Measurements from ENCODE around the gene MVB12B.

The MVB12B gene

GRCh38 chr9:126373241-126373640 is 46.6 kb downstream of the MVB12B start:
- H3K4me3 ChIP-seq (ENCODE audit: control insufficient read depth, low read depth, low read length), result no peak overlapping the region
- TF ChIP-seq, protein P1, sequence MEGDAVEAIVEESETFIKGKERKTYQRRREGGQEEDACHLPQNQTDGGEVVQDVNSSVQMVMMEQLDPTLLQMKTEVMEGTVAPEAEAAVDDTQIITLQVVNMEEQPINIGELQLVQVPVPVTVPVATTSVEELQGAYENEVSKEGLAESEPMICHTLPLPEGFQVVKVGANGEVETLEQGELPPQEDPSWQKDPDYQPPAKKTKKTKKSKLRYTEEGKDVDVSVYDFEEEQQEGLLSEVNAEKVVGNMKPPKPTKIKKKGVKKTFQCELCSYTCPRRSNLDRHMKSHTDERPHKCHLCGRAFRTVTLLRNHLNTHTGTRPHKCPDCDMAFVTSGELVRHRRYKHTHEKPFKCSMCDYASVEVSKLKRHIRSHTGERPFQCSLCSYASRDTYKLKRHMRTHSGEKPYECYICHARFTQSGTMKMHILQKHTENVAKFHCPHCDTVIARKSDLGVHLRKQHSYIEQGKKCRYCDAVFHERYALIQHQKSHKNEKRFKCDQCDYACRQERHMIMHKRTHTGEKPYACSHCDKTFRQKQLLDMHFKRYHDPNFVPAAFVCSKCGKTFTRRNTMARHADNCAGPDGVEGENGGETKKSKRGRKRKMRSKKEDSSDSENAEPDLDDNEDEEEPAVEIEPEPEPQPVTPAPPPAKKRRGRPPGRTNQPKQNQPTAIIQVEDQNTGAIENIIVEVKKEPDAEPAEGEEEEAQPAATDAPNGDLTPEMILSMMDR (IDR thresholded peaks at IDR 0.05; ENCODE audit: control insufficient read depth, insufficient read depth, low read depth, low read length, missing control alignments), result no peak
- no peak for DNase-seq (ENCODE audit: low read depth)

DNA sequence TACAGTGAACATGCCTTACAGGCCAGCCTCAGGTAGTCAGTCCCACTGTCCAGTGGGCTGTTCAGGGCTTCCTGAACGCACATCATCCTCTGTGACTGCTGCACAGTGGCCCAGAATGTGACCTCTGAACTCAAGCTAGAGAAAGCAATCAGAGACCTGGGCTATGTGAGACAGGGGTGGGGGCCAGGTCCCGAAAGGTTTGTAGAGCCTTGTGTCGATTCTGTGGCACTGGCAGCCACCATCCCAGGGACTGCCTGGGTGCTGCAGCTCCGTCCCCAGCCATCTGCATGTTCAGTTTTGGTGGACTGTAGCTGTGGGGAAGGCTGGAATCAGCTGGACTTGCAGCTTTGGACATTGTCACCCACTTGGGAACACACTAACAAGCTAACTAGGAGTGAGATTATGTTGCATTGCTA is 47.7 kb downstream of the MVB12B start:
- TF ChIP-seq, protein P1 (IDR thresholded peaks at IDR 0.05; ENCODE audit: control insufficient read depth, insufficient read depth, low read depth, low read length, missing control alignments), result no peak
- DNase-seq (ENCODE audit: low read depth), result no peak
- H3K4me3 ChIP-seq (ENCODE audit: control insufficient read depth, low read depth, low read length), result no peak overlapping the region

GRCh38 chr9:126375386-126375785 is 48.8 kb downstream of the MVB12B start:
- TF ChIP-seq, protein P1 (IDR thresholded peaks at IDR 0.05; ENCODE audit: control insufficient read depth, insufficient read depth, low read depth, low read length, missing control alignments), result no peak
- no peak for DNase-seq (ENCODE audit: low read depth)

GRCh38 chr9:126376311-126377175 is 49.9 kb downstream of the MVB12B start:
- H3K4me3 ChIP-seq (ENCODE audit: control insufficient read depth, low read depth, low read length), result no peak overlapping the region
- TF ChIP-seq, protein P1 (IDR thresholded peaks at IDR 0.05; ENCODE audit: control insufficient read depth, insufficient read depth, low read depth, low read length, missing control alignments), result no peak
- DNase-seq (ENCODE audit: low read depth), result no peak

More at GRCh38 chr9:126375386-126375785, 48.8 kb downstream of the MVB12B start:
- no peak overlapping the region for H3K4me3 ChIP-seq (ENCODE audit: control insufficient read depth, low read depth, low read length)

GRCh38 chr9:126377176-126377509 is 50.5 kb downstream of the MVB12B start:
- DNase-seq (ENCODE audit: low read depth), result no peak
- TF ChIP-seq, protein P1 (IDR thresholded peaks at IDR 0.05; ENCODE audit: control insufficient read depth, insufficient read depth, low read depth, low read length, missing control alignments), result no peak
- no peak overlapping the region for H3K4me3 ChIP-seq (ENCODE audit: control insufficient read depth, low read depth, low read length)

DNA sequence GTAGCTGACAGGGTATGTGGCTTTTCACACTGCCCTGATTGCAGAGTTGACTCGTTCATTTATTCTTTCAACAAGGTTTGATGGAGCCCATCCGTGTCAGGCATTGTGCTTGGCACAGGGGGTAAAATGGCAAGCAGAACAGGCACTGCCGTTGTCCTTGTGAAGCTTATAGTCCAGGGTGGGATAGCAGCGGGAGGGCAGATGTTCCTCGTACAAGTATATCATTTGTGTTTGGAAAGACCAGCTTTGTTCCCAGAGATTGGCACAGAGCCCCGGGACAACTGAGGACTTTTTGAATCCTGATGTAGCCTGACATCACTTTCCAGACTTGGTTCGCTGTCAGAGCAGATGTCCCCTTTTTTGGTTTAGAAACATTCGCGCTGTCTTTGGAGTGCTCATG is 50.9 kb downstream of the MVB12B start:
- TF ChIP-seq, protein P1 (IDR thresholded peaks at IDR 0.05; ENCODE audit: control insufficient read depth, insufficient read depth, low read depth, low read length, missing control alignments), result no peak
- H3K4me3 ChIP-seq (ENCODE audit: control insufficient read depth, low read depth, low read length), result no peak overlapping the region
- DNase-seq (ENCODE audit: low read depth), result no peak

All from AG09309 (cell line).